SJCRH30 (cell line): Measurements from ENCODE around the gene TMSB15C. TPM values are rescaled to one million over a fixed set of nuclear protein-coding genes. Genes with fewer than 3 reads are reported as not detected.
"Not testable (repeated sequence)": the region's sequence is repeated elsewhere in the genome, so short reads cannot be mapped to it uniquely, and the experiment has no call there.

Experiments
- DNase-seq, 2 experiments: peaks; one replicate each; pipeline ENCODE4 v3.0.0-alpha.2; 2015 to 2020
- H3K27ac ChIP-seq: fragments of 250-450 bp; sonication (Bioruptor Pico); 2 replicates; pipeline ENCODE4 v1.5.1; 2020; ENCODE audit warnings: mild to moderate bottlenecking, moderate library complexity
- H3K27me3 ChIP-seq: fragments of 250-450 bp; sonication (Bioruptor Pico); 2 replicates; pipeline ENCODE4 v1.5.1; 2020; ENCODE audit warnings: mild to moderate bottlenecking, moderate library complexity
- H3K36me3 ChIP-seq: fragments of 250-450 bp; sonication (Bioruptor Pico); 2 replicates; pipeline ENCODE4 v1.5.1; 2020; ENCODE audit warnings: mild to moderate bottlenecking, moderate library complexity
- H3K4me1 ChIP-seq: fragments of 250-450 bp; sonication (Bioruptor Pico); 2 replicates; pipeline ENCODE4 v1.5.1; 2020; ENCODE audit warnings: mild to moderate bottlenecking, moderate library complexity
- H3K4me3 ChIP-seq: fragments of 250-450 bp; sonication (Bioruptor Pico); 2 replicates; pipeline ENCODE4 v1.5.1; 2020; ENCODE audit warnings: mild to moderate bottlenecking, moderate library complexity
- H3K9me3 ChIP-seq: fragments of 250-450 bp; sonication (Bioruptor Pico); replicated peaks from 2 replicates; pipeline ENCODE4 v1.5.1; 2020; ENCODE audit warnings: mild to moderate bottlenecking, moderate library complexity
- total RNA-seq: library from RNA; depleted of rRNA; stranded (reverse); fragments of >200 nt; shearing (Covaris generic); gene quantifications from 2 replicates; pipeline ENCODE4 v1.2.3, GENCODE V29; 2014; rRNA removed

The TMSB15C gene
- total RNA-seq, 1 experiment from 2014 or later: 5.7 TPM

DNA sequence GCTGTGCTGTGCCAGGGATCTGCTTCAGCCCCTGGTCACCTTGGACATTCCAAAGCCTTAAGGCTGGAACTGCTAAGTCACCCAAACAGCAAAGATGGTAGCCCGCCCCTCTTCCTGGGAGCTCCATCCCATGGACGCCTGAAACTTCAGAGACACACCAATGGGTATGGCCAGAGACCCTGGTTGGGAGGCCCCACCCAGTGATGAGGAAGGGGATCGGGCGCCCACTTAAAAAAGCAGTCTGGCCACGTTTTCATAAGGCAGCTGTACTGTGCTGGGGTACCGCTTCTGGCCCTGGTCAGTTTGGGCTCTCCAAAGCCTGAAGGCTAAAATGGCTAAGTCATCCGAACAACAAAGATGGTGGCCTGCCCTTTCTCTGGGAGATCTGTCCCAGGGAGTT is 9.4 kb upstream of the TMSB15C start:
- Histone ChIP-seq H3K27me3 (no peaks in the 10 kb centered on the region), H3K36me3 (no peaks in the 10 kb centered on the region), H3K27ac (no peak overlapping the region), H3K4me1 (no peaks in the 10 kb centered on the region), H3K4me3 (no peak overlapping the region), H3K9me3 (no peaks in the 10 kb centered on the region)
- DNase-seq: no peak

DNA sequence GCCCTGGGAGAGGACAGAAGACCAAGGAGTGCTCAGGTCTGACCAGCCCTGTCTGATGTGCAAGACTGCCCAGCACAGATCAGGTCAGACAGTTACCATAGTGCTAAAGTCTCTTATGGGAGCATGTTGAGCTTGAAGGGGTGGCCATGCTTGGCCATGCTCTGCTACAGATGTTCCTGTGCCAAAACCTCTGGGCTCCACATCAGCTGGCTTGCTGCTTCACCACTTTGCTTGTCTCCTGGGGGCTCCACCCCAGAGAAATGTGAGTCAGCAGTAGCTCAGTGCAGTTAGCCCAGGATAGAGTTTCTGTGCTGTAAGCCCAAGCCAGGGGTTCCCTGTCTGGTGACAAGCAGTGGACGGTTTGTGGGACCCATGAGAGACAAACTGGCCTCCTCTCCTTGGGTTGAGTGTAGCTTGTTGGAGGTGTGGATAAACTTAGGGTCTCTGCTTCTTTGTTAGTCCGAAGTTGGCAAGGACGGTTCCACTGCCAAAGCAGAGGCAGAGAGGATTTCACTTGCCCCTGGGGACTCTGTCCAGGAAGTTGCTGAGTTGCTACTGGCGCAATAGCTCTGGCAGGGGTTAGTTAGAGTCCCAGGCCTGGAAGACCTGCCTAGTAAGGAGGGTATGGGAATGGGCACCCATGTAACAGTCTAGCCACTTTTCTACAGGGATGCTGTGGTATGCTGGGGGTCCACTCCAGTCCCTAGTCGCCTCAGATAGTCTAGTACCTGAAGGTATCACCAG is 8.7 kb upstream of the TMSB15C start:
- H3K9me3 ChIP-seq: no peaks in the 10 kb centered on the region
- H3K27ac ChIP-seq: no peak overlapping the region
- H3K27me3 ChIP-seq: no peaks in the 10 kb centered on the region
- no peaks in the 10 kb centered on the region for H3K4me1 ChIP-seq
- H3K36me3 ChIP-seq: no peaks in the 10 kb centered on the region
- no peak overlapping the region for H3K4me3 ChIP-seq
- DNase-seq: no peak

DNA sequence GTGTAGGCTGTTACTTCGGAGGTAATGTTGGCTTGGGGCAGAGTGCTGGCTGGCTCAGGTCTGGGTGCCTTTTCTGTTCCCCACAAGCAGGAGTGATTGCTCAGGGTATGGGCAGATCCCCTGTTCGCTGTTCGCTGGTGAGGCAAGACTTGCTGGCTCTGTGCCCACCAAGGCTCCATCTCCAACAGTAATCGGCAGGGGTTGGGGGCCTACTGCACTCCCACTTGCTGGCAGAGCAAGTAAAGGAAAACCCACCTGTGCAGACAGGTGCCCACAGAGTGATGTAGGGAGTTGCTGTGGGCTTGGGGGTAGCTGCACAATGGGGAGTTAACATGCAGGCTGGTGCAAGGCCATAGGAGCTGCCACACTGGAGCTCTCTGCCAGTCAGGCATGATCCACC is 8.0 kb upstream of the TMSB15C start:
- no peak for DNase-seq
- no peak overlapping the region for H3K4me3 ChIP-seq
- H3K27ac ChIP-seq: no peak overlapping the region
- H3K36me3 ChIP-seq: no peaks in the 10 kb centered on the region
- no peaks in the 10 kb centered on the region for H3K4me1 ChIP-seq
- H3K27me3 ChIP-seq: no peaks in the 10 kb centered on the region
- H3K9me3 ChIP-seq: no peaks in the 10 kb centered on the region

DNA sequence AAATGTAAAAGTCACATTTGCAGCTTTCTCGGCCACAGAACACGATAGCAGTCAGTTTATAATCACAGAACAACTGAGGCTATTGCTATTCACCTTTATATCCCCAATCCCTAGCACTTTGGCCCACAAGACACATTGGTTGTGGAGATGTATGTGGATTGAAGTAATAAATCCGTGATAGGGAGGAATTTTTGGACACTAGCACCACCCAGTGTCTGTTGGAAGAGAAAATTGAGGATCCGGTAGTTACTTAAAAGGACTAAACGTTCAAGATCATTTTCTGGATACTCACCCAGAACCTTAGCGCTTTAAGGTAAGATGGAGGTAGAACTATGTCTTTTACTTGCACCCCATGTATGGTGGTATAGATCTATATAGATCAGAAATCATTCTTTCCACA is 1.8 kb upstream of the TMSB15C start:
- H3K4me1 ChIP-seq, H3K27ac ChIP-seq, DNase-seq, H3K4me3 ChIP-seq, H3K36me3 ChIP-seq, H3K9me3 ChIP-seq, H3K27me3 ChIP-seq: not testable (repeated sequence)

DNA sequence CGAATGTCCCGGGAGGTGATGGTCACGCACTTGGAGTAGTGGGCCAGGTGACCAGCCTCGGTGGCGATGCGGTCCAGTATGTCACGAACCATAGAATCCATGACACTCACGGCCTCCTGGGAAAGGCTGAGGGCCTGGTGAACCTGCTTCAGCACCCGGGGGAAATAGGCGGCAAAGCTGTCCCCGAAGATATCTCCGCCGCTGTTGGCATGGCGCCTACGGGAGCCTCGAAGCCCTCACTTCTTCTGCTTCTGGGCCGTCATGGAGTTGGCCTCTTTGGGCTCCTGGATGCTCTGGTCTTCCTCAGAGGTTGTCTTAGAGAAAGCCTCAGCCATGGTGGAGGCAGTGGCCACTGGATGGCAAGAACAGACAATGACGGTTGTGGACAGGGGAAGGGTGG is 13.4 kb downstream of the TMSB15C start:
- not testable (repeated sequence) for H3K4me1 ChIP-seq, H3K36me3 ChIP-seq, H3K4me3 ChIP-seq, H3K27me3 ChIP-seq, H3K9me3 ChIP-seq, DNase-seq, H3K27ac ChIP-seq

DNA sequence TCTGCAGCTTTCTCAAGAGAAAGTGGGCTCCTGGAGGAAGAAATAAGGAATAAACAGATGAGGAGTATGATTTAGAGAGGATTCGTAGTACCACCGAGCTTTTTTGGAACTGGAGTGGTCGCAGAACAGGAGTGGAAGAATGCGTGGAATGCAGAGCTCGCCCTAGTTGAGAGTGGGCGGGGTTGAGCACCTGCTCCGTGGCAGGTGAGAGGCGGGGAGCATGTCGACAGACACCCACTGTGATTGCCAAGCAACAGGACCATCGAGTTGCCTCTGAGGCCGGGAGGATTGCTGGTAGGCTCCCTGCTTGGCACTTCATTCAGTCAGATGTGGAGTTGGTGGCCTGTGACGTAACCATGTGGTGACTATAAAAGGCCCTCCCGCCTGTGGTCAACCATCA is 21.1 kb downstream of the TMSB15C start:
- H3K27ac ChIP-seq: not testable (repeated sequence)

DNA sequence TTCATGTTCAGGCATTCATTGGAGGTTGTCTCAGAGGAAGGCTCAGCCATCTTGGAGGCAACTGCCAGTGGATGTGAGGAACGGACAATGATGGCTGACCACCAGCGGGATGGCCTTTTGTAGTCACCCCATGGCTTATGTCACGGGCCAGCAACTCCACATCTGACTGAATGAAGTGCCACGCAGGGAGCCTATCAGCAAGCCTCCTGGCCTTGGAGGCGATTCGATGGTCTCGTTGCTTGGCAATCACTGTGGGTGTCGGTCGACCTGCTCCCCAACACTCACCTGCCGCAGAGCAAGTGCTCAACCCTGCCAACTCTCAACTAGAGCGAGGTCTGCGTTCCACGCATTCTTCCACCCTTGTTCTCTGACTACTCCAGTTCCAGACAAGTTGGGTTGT is 28.9 kb downstream of the TMSB15C start:
- H3K4me1 ChIP-seq: no peaks in the 10 kb centered on the region
- DNase-seq: no peak
- no peaks in the 10 kb centered on the region for H3K9me3 ChIP-seq
- H3K27me3 ChIP-seq: no peaks in the 10 kb centered on the region
- no peak overlapping the region for H3K27ac ChIP-seq
- H3K36me3 ChIP-seq: no peaks in the 10 kb centered on the region
- no peak overlapping the region for H3K4me3 ChIP-seq

More for the DNA sequence above, 21.1 kb downstream of the TMSB15C start:
- not testable (repeated sequence) for H3K27me3 ChIP-seq, H3K4me3 ChIP-seq, H3K9me3 ChIP-seq, DNase-seq, H3K4me1 ChIP-seq, H3K36me3 ChIP-seq

DNA sequence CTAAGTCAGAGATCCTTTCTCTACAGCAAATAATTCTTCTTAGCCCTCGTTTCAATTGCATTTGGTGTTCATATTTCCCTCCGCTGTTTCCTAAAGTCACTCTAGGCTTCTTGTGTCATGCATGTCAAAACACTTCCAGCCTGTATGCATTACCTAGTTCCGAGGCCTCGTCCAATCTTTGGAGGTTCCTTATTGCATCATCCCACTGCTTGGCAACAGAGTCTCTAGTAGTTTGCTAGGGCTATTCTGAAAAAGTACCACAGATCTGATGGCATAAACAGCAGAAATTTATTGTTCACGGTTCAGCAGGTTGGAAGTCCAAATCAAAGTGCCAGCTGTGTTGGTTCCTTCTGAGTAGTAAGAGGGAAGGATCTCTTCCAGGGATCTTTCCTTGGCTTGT is 30.4 kb downstream of the TMSB15C start:
- no peaks in the 10 kb centered on the region for H3K4me1 ChIP-seq
- no peak overlapping the region for H3K27ac ChIP-seq
- H3K4me3 ChIP-seq: no peak overlapping the region
- no peaks in the 10 kb centered on the region for H3K36me3 ChIP-seq
- H3K9me3 ChIP-seq: no peaks in the 10 kb centered on the region
- DNase-seq: no peak
- H3K27me3 ChIP-seq: no peaks in the 10 kb centered on the region

DNA sequence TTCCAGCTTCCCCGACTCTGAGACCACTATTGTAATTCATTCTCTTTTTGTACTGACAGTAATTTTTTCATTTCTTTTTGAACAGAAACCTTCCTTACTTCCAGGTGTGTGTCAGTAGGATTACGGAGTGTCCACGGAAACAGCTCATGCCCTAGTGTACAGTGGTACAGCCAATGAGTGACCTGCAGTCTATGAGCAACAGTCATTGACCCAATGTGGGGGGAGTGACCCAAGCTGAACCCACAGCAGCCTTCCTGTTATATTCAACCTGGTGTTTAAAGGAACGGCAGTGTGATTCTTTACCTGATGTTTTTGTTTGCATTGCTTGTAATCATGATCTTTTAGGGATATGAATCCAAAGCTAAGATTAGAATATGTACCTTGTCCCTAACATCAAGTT is 35.0 kb downstream of the TMSB15C start:
- DNase-seq: no peak
- Histone ChIP-seq H3K36me3 (no peaks in the 10 kb centered on the region), H3K27ac (no peak overlapping the region), H3K27me3 (no peaks in the 10 kb centered on the region), H3K4me1 (no peaks in the 10 kb centered on the region), H3K9me3 (no peaks in the 10 kb centered on the region), H3K4me3 (no peak overlapping the region)

DNA sequence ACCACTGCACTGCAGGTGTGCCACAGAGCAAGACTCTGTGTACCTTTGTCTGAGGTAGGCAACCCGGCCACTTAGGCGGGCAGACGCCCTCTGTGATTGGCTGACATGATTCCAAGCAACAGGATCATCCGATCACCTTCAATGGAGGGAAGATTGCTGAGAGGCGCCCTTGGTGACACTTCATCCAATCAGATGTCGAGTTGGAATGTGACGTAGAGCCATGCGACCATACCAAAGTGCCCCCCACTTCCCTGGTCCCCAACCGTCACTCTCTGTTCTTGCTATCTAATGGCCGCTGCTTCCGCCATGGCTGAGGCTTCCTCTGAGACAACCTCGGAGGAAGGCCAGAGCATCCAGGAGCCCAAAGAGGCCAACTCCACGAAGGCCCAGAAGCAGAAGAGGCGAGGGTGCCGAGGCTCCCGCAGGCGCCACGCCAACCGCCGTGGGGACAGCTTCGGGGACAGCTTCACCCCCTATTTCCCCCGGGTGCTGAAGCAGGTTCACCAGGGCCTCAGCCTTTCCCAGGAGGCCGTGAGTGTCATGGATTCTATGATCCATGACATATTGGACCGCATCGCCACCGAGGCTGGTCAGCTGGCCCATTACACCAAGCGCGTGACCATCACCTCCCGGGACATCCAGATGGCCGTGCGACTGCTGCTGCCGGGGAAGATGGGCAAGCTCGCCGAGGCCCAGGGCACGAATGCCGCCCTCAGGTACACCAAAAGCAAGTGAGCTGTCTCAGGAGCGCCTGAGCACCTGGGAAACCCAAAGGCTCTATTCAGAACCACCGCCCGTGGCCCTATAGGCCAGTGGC is 36.1 kb downstream of the TMSB15C start, which contains the start of gene H2BW2:
Gene H2BW2, plus strand, starts transcription at position 268 of the 817 bp plus-strand sequence. Its CDS starts 39 bp downstream, at position 307.
- no peak for DNase-seq
- H3K9me3 ChIP-seq: no peaks in the 10 kb centered on the region
- H3K36me3 ChIP-seq: no peaks in the 10 kb centered on the region
- no peak within 1 kb of the TSS for H3K27ac ChIP-seq
- H3K4me3 ChIP-seq: no peak within 1 kb of the TSS
- H3K27me3 ChIP-seq: no peaks in the 10 kb centered on the region
- H3K4me1 ChIP-seq: no peaks in the 10 kb centered on the region

Other genes starting within 250 kb of the TMSB15C start
- gene RAB9B, start 244.0 kb downstream of the TMSB15C start, total RNA-seq: 0.69 and 0.99 TPM in 2 replicates
- 10.0 and 18.3 TPM in 2 replicates for gene TMSB15B, start 113.6 kb downstream of the TMSB15C start, total RNA-seq
- gene H2BW1, start 62.5 kb downstream of the TMSB15C start, total RNA-seq: not detected in 2 replicates
- gene H2BW2, start 36.3 kb downstream of the TMSB15C start, total RNA-seq: not detected in 2 replicates
- 1.1 and 1.2 TPM in 2 replicates for gene ZCCHC18, start 36.3 kb upstream of the TMSB15C start, total RNA-seq
- gene SLC25A53, start 80.8 kb upstream of the TMSB15C start, total RNA-seq: 3.1 and 4.2 TPM in 2 replicates
- 7.0 and 7.4 TPM in 2 replicates for gene FAM199X, start 90.2 kb upstream of the TMSB15C start, total RNA-seq
- gene ESX1, start 178.7 kb upstream of the TMSB15C start, total RNA-seq: not detected in 2 replicates